ENCODE data around the gene KCTD15.
"Not testable (repeated sequence)": the region's sequence is repeated elsewhere in the genome, so short reads cannot be mapped to it uniquely, and the experiment has no call there.

The KCTD15 gene

DNA sequence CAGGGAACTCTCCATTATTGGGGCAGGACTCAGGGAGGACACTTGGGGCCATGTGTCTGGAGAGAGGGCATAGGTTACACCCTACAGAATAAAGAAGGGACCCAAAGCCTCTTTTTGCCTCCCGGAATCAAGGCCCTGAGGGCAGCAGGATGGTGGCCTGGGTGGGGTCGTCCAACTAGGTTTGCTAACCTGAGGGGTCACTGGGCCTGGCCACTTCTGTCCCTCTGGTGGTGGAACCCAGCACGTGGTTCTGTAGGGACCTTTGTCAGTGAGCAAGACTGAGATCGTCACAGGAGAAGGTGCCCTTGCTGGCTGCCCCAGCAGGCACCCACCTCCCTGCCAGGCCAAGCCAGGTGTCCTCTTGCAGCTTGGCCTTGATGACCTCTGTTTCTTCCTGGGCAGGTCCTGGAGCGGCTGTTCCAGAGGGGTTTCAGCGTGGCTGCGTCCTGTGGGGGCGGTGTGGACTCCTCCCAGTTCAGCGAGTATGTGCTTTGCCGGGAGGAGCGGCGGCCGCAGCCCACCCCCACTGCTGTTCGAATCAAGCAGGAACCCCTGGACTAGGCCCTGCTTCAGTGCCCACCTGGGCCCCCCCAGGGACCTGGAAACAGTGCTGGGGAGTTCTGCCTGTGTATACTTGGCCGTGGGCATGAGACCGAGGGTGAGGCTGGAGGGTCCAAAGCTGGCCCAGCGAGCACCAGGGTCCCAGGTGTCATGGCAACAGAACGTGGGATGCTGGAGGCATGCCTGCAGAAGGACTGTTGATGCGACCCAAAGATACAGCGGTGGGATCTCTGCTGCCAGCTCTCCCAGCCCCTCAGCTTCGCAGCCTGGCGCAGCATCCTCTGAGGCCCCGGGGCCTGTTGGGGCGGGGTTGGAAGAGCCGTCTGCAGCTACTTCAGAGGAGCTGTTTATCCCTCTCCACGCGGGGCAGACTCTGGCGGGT, 16.0 kb downstream of the KCTD15 start:
- TF ChIP-seq CTCF (IDR thresholded peaks at IDR 0.05; ENCODE audit: insufficient read depth, low read depth, low read length, missing control alignments): no peak
- DNase-seq (ENCODE audit: low read depth): no peak

DNA sequence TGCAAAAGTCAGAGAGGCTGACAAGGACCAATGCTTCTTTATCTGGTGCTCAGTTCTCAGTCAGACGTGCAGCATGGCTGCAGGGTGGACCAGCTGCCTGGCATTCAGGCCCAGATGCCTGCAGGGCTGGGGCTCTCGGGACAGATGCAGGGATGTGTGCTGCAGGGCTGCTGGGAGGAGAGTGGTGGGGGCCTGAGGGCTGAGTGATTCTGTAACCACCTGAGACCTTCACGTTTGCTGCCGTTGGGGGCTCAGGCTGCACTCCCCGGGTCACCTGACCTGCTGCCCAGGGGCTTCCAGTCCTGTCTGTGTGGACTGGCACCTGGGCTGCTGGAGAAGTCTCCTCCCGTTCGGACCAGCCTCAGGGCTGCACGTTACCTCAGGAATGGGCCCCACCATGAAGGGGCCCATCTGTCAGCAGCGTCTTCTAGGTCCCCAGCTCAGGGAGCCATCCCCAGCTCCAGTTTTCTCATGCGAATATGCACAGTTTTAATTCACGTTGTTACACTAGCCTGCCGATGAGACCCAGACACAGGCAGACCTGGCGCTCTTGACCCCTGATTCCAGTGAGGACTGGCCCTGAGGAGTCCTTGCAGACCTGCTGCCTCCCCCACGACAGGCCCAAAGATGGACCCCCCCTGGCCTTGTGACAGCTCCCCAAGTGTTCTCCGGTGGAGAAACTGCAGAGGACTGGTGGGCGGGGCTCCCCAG, 16.9 kb downstream of the KCTD15 start:
- H3K4me3 ChIP-seq (ENCODE audit: low read depth, low read length): no peak overlapping the region
- no peak for TF ChIP-seq CTCF (IDR thresholded peaks at IDR 0.05; ENCODE audit: insufficient read depth, low read depth, low read length, missing control alignments)
- DNase-seq (ENCODE audit: low read depth): no peak

More for the DNA sequence above, 16.0 kb downstream of the KCTD15 start:
- no peak overlapping the region for H3K4me3 ChIP-seq (ENCODE audit: low read depth, low read length)

DNA sequence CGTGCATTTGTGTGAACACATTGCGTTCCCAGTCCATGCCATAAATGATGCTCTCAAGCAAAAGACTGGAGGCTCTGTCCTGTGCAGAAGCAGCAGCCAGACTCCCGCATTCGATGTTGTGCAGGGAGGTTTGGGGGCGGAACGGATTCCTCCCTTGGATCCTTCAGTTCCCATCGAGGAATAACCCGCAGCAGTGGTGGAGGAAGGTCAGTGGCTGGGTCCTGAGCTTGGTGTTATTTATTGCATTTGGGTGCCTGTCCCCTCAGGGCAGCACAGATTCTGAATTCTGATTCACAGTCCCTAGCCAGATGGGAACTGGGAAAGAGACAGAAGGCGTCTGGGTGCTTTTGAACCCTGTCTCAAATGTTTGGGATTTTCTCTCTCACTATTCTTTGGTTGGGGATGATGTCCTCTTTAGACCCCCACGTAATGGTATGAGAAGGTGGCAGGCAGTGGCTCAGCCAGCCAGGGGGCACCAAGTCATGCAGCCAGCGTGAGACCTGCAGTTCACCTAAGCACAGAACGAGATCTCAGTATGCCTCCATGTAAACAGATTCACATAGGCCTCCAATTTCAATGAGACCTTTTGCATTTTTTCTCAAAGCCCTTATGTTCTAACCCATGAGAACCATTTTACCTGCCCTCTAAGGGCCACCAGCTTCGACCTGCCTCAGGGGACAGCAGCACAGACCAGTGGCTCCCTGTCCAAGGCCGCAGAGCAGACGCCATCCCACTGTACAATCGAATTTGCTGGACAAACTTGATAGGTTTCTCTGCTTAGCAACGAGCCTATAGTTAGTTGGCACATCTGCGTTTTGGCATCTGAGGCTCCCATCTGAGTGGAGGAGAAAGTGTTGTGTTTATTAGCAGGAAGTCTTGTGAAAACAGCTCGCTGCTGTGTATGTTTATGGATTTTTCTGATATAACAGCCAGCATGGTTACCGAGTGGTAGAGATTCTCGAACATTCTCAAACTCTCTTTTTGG, 17.8 kb downstream of the KCTD15 start:
- no peak overlapping the region for H3K4me3 ChIP-seq (ENCODE audit: low read depth, low read length)
- no peak for DNase-seq (ENCODE audit: low read depth)
- no peak for TF ChIP-seq CTCF (IDR thresholded peaks at IDR 0.05; ENCODE audit: insufficient read depth, low read depth, low read length, missing control alignments)

- TF ChIP-seq CTCF (IDR thresholded peaks at IDR 0.05; ENCODE audit: insufficient read depth, low read depth, low read length, missing control alignments): no peak
- no peak overlapping the region for H3K4me3 ChIP-seq (ENCODE audit: low read depth, low read length)
- DNase-seq (ENCODE audit: low read depth): no peak
Measured at GRCh38 chr19:33815380-33816340, 19.0 kb downstream of the KCTD15 start.

DNA sequence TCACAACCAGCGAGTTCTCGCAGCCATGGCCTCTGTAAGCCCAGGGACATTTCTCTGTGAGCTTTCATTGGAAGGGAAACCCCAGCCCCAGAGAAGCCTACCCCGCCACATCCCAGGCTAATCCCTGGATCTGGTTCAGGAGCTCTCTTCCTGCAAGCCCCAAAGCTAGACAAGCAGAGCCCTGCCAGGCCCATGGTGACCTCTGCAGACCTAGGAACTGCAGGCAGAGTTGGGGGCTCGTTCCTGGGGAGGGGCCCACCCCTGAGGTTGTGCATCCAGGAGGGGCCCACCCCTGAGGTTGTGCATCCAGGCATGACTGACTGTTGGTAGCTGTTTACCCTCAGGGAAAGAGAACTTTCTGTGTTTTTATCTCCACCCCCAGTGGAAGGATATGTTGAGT, 21.7 kb downstream of the KCTD15 start:
- no peak overlapping the region for H3K4me3 ChIP-seq (ENCODE audit: low read depth, low read length)
- no peak for TF ChIP-seq CTCF (IDR thresholded peaks at IDR 0.05; ENCODE audit: insufficient read depth, low read depth, low read length, missing control alignments)
- DNase-seq (ENCODE audit: low read depth): no peak

DNA sequence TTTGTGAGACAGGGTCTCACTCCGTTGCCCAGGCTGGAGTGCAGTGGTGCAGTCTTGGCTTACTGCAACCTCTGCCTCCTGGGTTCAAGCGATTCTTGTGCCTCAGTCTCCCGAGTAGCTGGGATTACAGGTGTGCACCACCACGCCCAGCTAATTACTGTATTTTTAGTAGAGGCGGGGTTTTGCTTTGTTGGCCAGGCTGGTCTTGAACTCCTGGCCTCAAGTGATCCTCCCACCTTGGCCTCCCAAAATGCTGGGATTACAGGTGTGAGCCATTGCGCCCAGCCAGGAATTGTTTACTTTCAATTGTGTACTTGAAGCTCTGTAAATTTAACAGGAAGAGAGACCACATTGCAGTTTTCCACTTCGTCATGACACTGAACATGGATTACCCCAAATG, 22.4 kb downstream of the KCTD15 start:
- not testable (repeated sequence) for DNase-seq (ENCODE audit: low read depth); H3K4me3 ChIP-seq (ENCODE audit: low read depth, low read length)

Measured in GM12865 (cell line).